Medulla oblongata (tissue), 1 donor: Measurements from ENCODE around the gene SARDH.
A peak's percentile ranks its signal among the peaks of the same experiment; 100 is the strongest.
"Not testable (repeated sequence)": the region's sequence is repeated elsewhere in the genome, so short reads cannot be mapped to it uniquely, and the experiment has no call there.

ENCODE experiments used
- DNase-seq: peaks from one replicate; pipeline ENCODE4 v3.0.0-alpha.2; 2015; ENCODE audit errors: extremely low spot score

The SARDH gene

DNA sequence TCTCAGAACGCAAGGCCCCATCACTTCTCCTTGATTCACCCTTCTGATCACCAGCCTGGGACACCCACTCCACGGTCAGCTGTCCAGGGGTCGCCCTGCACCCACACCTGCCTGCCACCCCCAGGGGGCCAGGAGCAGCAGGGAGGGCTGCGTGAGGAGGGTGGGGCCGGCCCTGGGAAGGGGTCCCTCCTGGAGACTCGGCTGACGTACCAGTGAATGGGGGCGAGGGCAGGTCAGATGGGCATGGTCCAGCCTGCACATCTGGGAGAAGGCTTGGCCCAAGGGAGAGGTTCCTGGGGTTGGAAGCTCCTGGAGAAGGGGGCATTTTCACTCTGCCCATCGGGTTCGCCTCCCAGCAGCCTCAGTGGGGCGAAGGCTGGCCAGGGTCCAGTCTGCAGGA, 21.8 kb upstream of the SARDH start:
- DNase-seq, result no peak

DNA sequence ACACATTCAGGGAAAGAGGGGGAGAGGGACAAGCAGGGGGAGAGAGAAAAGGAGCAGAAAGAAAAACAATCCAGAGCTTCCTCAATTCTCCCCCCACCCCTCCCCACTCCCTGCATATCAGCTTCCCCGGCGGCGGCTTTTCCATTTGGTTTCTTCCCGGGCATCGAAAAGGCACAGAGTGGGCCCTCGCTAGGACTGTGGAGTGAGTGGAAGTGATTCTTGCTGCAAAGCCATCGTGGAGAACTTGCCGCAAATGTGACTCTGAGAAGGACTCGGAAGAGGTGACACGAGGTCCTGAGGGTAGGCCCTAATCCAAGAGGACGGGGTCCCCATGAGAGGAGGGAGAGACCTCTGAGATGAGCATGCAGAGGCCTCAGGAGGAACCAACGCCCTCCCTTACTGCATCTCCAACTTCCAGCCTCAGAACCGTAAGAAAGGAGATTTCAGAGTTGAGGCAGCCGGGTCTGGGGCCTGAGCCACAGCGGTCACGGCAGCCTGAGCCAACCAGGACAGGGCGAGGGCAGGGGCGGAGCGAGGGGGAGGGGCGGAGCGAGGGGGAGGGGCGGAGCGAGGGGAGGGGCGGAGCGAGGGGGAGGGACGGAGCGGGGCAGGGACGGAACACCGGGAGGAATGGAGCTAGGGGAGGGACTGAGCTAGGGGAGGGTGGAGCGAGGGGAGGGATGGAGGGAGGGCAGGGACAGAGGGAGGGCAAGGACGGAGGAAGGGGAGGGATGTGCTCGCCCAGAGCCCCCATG, 21.2 kb upstream of the SARDH start:
- DNase-seq, result no peak

DNA sequence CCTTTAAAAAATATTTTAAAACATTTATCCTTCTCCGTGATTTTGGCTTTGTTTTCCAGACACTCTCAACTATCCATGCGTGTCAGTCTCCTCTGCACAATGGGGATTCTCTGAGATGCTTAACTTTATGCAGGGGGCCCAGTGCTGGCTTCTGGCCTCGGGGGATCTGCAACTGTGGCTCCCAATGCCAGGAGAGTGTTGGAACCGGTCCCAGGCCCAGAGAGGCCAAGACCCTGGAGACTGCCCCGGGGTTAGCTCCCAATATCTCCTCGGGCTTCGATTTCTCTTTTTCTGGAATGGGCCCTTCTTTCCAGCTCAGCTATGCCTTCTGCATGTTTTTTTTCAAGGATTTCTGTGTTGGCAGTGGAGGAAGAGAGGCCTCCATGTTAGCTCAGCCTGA, 20.1 kb upstream of the SARDH start:
- DNase-seq, result no peak

DNA sequence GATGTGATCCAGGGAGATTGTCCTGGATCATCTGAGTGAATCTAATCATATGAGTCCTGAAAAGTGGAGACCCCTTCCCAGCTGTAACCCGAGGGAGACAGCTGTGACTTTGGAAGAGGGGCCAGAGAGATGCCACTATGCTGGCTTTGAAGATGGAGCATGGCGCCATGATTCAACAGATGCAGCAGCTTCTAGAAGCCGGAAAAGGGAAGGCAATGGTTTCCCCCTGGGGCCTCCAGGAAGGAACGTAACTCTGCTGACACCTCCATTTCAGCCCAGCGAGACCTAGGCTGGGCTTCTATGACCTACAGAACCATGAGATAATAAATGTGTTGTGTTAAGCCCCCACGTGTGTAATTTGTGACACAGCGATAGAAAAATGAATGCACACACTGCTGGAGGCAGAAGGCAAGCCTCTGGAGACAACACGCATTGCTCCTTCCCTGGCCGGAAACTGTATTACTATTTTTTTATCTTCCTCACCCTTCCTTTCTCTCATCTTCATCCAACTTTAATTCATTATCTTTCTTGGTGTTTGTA, 16.6 kb upstream of the SARDH start:
- no peak for DNase-seq

DNA sequence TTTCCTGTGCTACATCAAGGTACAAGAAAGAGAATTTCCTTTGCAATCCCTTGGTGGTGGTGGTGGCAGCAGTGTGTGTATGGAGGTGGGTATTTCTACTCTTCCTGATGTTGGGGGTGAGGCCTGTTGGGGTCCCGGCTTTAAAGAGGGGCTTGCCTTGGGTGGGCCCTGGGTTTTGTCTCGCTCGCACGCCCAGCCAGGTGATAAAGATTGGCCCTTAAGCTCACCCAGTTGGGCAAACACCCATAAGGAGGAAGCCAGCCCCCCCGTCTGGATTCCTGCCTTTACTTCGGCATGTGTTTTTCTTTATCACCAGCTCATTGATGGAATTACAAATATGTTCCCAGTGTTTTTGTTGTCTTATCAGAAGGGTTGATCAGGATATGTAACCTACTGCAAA, 16.0 kb upstream of the SARDH start:
- DNase-seq, result no peak

DNA sequence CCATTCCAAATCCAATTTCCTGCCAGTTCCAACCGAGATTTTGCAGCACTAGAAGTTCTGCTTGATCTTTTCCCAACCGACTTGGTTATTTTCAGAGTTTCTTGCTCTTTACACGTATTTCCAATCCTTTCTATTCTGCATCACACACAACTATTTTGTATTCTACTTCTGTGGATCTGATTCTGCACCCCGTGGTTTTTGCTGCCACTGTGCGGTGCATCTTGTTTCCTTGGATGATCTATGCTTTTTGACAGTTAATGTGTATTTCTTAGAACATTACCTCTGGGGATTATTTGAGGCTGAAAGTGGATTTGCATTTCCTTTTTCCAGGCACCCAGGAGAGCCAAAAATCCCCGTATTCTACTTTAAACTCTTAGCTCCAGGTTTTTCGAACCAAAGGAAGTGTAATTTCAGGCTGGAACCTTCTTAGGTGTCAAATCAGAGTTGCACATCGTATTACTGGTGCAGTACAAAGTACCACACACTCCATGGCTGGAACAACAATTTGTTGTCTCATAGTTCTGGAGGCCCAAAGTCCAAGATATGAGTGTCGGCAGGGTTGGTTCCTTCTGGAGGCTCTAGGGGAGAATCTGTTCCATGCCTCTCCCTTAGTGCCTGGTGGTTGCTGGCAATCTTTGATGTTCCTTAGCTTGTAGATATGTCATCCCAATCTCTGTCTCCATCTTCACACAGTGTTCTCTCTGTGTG, 14.7 kb upstream of the SARDH start:
- DNase-seq, result no peak

DNA sequence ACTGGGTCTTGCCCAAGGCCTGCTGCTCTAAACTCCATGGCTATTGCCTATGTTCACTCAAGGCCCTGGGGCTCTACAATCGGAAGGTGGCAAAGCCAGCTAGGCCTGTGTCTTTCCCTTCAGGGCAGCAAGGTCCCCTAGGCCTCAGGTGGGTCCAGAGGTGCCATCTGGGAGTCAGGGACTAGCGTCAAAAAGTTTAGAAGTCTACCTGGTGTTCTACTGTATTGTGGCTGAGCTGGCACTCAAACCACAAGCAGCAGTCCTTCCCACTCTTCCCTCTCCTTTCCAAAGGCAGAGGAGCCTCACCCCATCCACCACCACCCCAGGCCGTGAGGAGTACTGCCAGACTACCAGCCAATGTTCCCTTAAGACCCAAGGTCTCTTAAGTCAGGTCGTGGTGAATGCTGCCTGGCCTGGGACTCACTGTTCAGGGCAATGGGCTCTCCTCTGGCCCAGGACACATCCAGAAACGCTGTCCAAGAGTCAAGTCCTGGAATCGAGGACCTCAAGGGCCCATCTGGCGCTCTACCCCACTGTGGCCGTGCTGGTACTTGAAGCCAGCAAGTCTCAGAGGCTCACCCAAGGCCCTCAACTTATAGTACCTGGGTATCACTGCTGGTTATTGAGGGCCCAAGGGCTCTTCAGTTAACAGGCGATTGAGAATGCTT, 13.0 kb upstream of the SARDH start:
- DNase-seq, result no peak

DNA sequence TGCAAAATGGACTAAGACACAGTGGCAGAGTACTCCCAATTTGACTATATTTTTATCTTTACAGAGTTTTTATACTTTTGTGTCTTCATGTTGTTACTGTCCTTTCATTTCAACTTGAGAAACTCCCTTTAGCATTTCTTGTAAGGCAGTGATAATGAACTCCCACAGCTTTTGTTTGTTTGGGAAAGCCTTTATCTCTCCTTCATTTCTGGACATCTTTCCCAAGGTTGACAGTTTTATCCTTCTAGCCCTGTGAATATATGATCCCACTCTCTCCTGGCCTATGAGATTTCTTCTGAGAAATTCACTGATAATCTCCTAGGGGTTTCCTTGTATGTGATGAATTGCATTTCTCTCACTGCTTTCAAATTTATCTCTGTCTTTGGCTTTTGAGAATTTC, 9.2 kb upstream of the SARDH start:
- no peak for DNase-seq

DNA sequence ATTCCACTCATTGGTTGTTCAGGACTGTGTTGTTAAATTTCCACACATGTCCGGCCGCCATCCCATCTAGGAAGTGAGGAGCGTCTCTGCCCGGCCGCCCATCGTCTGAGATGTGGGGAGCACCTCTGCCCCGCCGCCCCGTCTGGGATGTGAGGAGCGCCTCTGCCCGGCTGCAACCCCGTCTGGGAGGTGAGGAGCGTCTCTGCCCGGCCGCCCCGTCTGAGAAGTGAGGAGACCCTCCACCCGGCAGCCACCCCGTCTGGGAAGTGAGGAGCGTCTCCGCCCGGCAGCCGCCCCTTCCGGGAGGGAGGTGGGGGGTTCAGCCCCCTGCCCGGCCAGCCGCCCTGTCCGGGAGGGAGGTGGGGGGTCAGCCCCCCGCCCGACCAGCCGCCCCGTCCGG, 6.4 kb upstream of the SARDH start:
- DNase-seq, result not testable (repeated sequence)

DNA sequence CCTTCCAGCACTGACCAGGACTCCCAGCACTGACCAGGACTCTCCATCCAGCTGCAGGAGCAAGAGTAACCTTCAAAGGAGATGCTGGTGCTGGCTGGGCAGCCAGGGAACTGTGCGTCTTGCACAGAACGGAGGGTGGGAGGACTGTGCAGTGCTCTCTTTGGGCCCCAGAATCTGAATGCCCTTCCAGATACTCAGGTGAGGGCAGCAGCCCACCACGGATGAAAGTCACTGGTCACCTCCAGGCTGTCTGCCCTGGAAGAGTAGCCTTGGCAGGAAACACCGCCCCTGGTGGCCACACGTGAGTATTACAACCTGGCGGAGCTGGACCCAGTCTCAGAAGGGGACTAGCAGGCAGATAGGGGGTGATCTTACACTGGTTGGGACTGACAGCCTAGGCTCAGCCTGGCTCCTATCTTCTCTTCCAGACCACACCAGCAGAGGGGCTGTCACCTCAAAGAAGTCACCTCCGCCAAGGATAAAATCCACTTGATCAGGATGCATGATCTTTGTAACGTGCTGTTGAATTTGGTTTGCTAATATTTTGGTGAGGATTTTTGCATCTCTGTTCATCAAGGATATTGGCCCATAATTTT, 4.8 kb upstream of the SARDH start:
- DNase-seq, result peak; percentile 83

DNA sequence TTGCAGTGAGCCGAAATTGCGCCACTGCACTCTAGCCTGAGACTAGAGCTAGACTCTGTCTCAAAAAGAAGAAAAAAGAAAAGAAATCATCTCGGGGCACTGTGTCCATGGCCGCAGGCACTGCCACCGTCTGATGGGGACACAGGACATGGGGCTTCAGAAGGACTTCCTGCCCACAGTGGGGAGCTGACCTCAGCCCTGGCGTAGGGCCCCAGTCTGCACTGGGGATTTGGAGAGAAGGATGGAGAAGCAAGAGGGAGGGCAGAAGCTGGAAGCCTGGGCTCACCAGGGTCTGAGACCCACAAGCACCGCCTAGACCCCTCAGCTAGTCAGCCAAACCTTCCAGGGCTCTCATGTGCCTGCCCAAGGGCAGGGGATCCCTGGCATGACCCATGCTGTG, 4.1 kb upstream of the SARDH start:
- DNase-seq, result no peak

DNA sequence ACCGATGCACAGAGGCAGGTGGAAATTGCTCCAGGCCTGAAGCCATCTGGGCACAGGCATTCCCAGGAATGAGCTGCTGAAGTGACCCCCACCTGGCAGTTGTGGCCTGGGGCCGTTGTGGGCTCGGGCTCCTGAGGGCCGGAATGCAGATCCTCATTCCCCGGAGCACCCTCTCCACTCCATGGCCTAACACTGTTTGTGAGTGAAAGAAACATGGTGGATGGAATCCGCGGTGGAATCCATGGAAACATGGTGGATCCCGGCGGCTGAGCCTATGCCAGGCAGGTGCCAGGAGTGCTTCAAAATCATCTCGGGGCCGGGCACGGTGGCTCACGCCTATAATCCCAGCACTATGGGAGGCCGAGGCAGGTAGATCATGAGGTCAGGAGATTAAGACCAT, 3.6 kb upstream of the SARDH start:
- DNase-seq, result no peak

DNA sequence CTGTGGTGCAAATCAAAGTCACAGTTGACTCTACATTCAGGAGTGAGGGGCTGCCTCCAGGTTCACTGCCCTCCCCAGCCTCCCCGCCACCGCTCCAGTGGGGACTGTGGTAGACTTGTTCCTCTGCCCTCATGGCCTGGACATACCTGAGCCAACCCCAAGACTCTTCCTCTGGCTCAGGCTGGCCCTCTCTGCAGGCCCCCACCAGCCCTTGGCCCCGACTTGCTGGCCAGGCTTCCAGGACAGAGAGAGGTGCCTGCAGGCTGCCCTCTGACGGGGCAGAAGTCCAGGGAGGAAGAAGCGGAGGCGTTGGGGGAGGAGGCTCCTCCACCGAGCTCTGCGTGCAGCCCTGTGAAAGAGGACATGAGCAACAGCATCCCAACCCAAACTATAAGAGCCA, 2.8 kb upstream of the SARDH start:
- DNase-seq, result no peak

DNA sequence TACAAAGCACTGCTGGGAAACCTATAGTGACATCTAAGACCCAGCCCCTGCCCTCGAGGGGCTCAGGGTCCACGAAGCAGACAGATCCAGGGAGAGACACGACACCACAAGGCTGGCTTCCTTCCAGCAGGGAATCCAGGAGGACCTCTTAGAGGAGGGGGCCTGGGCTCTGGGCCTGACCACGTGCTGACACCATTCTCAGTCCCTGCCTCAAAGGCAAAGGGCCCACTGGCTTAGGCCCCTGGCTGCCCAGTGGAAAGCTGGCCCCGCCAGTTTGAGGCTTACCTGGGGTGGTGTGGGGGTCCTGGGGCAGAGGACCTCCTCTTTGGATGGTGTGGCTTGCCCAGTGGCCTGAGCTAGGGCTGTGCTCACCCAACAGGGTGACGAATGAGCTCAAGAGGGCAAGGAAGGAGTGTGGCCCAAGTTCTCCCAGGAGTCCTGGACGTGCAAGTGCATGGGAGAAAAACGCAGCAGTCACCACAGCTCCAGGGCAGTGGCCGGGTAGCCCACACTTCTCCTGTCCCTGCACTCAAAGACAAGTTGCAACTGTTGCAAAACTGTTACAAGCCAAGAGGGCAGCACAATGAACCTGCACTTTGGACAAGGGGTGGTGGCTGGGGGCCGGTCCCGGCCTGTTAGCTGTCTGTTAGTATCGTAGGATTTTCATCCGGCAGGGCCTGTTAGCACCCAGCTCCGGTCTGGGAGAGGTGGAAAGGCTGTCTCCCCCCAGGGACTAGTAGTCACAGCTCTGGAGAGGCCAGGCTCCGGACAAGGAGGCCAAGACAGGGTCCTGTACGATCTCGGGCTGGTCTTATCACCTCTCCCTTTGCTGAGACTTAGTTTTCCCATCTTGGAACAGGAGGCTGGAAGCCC, 1.5 kb upstream of the SARDH start:
- DNase-seq, result no peak

DNA sequence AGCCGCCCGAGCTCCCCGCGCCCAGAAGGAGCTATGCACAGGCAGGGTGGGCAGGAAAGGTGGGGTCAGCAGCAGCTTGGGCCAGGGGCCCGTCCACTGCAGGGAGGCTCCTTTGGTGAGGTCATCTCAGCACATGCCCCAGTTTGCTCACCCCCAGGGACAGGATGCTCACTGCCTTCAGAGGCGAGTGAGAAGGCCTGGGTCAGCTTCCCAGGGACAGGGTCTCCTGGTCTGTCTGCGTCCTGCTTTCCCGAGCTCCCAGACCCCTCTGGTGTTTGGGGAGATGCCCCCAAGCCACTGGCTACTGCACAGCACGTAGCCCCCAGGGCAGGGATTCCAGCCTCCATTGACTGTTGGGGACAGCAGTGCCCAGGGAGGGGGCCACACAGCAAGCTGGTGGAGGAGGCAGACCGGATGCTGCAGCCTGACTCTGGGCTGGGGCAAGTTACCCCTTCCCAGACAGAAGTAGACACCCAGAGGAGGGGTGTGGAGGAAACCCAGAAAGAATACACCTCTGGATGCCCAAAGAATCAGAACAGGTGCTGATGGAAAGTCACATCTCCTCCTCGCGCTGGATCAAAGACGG, 581 bp upstream of the SARDH start:
- no peak for DNase-seq

DNA sequence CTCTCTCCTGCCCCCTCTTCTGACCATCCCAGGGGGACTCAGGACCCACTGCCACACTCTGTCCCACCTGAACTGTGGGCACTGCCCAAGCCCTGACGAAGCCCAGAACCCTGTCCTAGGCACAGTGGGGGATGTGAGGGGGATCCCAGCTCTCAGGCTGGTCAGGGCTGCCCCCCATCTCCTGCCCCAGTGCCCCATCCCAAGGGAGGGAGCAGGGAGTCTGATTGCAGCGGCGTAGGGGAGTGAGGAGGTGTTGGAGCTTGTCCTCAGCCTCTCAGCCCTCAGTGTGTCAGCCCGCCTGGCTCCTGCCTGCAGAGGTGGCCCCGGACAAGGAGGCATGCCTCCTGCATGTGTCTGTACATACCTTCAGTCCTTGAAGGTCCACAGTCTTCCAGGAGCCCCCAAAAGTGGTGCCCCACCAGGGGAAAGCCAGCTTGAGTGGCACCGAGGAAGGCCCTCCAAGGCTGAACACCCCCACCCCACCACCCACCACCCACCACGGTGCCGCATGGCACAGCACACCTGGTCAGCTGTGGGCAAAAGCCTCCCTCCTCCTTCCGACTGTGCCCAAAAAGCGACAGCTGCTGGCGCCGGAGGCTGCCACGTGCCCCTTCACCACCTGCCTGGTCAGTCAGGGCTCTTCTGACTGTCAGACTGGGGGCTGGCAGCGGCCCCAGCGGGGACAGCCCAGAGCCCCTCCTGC, 930 bp downstream of the SARDH start:
- DNase-seq, result no peak

DNA sequence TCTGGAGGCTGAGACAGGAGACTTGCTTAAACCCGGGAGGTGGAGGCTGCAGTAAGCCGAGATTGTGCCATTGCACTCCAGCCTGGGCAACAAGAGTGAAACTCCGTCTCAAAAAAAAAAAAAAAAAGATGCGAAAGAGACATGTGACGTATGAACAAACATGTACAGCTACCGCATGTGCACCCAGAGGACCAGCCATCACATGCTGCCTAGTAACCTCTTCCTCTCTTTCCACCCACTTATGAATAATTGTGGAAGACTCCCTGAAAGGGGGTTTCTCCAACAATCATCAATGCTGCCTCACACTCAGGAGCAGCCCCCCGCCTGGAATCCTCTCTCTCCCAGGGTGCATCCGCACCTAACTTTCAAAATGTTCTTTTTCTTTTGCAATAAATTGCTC, 2.2 kb downstream of the SARDH start:
- no peak for DNase-seq

DNA sequence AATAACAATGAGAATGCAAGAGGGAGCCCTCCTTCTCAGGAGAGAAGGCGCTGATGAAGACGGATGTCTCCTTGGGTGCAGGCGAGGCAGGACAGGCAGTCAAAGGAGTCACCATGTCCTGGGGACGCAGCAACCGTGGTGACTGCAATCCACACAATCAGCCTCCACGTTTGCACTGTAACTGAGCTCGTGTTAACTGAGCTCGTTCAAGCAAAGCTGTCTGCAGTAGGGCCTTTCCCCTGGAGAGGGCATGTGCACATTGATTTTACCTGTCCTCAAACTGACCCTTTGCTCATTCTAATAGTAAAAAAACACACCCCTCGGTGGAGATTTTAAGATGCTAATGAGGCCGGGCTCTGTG, 2.8 kb downstream of the SARDH start:
- no peak for DNase-seq

DNA sequence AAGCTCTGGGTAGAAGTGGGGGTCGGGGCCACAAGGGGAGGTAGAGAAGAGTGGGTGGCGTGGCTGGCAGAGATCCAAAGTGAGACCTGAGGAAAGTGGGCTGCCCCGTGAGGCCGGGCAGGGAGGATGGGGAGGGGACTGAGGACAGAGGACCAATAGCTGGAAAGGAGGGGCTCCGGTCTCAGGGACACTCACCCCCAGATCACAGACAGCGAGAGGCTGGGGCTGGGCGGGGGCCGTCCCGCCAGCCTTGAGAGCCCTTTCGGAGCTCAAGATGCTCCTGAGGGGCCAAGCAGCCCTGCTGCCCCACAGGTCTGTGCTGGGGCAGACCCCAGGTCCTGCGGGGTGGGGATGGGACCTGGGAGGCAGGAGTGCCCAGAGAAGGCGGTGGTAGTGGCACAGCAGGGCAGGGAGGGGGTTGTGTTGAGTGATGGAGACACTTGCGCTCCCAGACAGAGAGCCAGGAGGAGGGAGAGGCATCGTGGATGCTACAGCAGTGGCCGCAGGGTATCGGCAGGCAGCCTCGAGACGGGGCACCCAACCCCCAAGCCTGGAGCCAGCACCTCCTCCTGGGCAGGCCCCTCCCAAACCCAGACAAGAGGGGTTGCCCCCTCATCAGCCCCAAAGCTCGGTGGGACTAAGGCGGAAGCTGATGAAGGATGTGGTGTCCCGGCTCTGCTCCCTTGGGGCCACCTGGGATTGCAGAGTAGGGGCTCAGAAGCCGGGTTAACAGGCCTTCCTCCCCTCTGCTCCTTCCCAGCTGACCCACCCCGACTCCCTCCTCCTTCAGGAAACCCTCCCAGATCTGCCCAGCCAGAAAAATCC, 3.4 kb downstream of the SARDH start:
- no peak for DNase-seq
